ENCODE results near the gene TRIM71. TPM values are rescaled to one million over a fixed set of nuclear protein-coding genes. Genes with fewer than 3 reads are reported as not detected.
"Not testable (repeated sequence)": the region's sequence is repeated elsewhere in the genome, so short reads cannot be mapped to it uniquely, and the experiment has no call there.

The TRIM71 gene
- total and polyA plus RNA-seq, 2 experiments from 2014 or later, result 1.9 to 14.5 TPM

GRCh38 chr3:32922078-32922477, 104.3 kb downstream of the TRIM71 start:
- TF ChIP-seq EZH2 (IDR thresholded peaks at IDR 0.05; ENCODE audit: borderline replicate concordance), result no peak
- no peak for TF ChIP-seq CTCF (IDR thresholded peaks at IDR 0.05; ENCODE audit: poor library complexity)
- no peak for TF ChIP-seq EZH2phosphoT487 (IDR thresholded peaks at IDR 0.05; ENCODE audit: low read depth, severe bottlenecking, unreplicated experiment)
- Histone ChIP-seq H3K79me2 (no peaks in the 10 kb centered on the region), H3K4me1 (ENCODE audit: insufficient read depth) (no peaks in the 10 kb centered on the region)

DNA sequence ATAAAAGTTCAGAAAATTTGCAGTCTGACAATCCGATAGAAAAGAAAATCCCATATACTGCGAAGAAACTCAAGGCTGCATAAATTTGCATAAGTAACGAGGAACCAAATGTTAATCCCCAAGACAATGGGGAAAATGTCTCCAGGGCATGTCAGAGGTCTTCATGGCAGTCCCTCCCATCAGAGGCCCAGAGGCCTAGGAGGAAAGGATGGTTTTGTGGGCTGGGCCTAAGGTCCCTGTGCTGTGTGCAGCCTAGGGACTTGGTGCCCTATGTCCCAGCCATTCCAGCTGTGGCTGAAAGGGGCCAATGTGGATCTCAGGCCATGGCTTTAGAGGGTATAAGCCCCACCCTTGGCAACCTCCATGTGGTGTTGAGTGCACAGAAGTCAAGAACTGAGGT, 112.4 kb downstream of the TRIM71 start:
- DNase-seq (ENCODE audit: low spot score), result no peak
- H3K27me3 ChIP-seq, result no peaks in the 10 kb centered on the region
- no peaks in the 10 kb centered on the region for H3K36me3 ChIP-seq (replicated peaks; ENCODE audit: insufficient read depth, low read depth)
- no peak overlapping the region for H2AFZ ChIP-seq
- 95% methylated on average over 3 of the region's 3 CpGs for WGBS (ENCODE audit: low lambda C conversion rate, missing lambda C conversion rate)
- no peak overlapping the region for H3K27ac ChIP-seq
- H3K9me2 ChIP-seq (replicated peaks; ENCODE audit: insufficient read depth), result no peaks in the 10 kb centered on the region
- H3K4me2 ChIP-seq, result no peak overlapping the region
- no peak overlapping the region for H3K4me3 ChIP-seq
- H3K79me2 ChIP-seq, result no peaks in the 10 kb centered on the region
- H3K4me1 ChIP-seq (ENCODE audit: insufficient read depth), result no peaks in the 10 kb centered on the region
- TF ChIP-seq CTCF (IDR thresholded peaks at IDR 0.05; ENCODE audit: poor library complexity), result no peak
- TF ChIP-seq EZH2phosphoT487 (IDR thresholded peaks at IDR 0.05; ENCODE audit: low read depth, severe bottlenecking, unreplicated experiment), result no peak
- TF ChIP-seq EZH2 (IDR thresholded peaks at IDR 0.05; ENCODE audit: borderline replicate concordance), result no peak
- no peaks in the 10 kb centered on the region for H4K20me1 ChIP-seq (ENCODE audit: insufficient read depth, poor library complexity, severe bottlenecking)
- no peaks in the 10 kb centered on the region for H3K9me3 ChIP-seq (ENCODE audit: low read depth)

More at GRCh38 chr3:32922078-32922477, 104.3 kb downstream of the TRIM71 start:
- Histone ChIP-seq H3K9me2 (replicated peaks; ENCODE audit: insufficient read depth) (no peaks in the 10 kb centered on the region), H2AFZ (no peak overlapping the region), H3K27me3 (no peaks in the 10 kb centered on the region), H3K27ac (no peak overlapping the region), H4K20me1 (ENCODE audit: insufficient read depth, poor library complexity, severe bottlenecking) (no peaks in the 10 kb centered on the region), H3K4me3 (no peak overlapping the region), H3K36me3 (replicated peaks; ENCODE audit: insufficient read depth, low read depth) (no peaks in the 10 kb centered on the region), H3K4me2 (no peak overlapping the region), H3K9me3 (ENCODE audit: low read depth) (no peaks in the 10 kb centered on the region)
- DNase-seq (ENCODE audit: low spot score), result no peak
- 90% methylated on average over 7 of the region's 7 CpGs for WGBS (ENCODE audit: low lambda C conversion rate, missing lambda C conversion rate)

DNA sequence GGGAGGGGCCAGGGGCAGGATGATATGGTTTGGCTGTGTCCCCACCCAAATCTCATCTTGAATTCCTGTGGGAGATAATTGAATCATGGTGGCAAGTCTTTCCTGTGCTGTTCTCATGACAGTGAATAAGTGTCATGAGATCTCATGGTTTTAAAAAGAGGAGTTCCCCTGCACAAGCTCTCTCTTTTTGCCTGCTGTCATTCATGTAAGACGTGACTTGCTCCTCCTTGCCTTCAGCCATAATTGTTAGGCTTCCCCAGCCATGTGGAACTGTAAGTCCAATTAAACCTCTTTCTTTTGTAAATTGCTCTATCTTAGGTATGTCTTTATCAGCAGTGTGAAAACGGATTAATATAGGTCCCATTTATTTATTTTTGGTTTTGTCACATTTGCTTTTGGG, 113.5 kb downstream of the TRIM71 start:
- not testable (repeated sequence) for H3K9me2 ChIP-seq (replicated peaks; ENCODE audit: insufficient read depth); H3K79me2 ChIP-seq; H3K4me1 ChIP-seq (ENCODE audit: insufficient read depth); H3K4me3 ChIP-seq; H3K9me3 ChIP-seq (ENCODE audit: low read depth); H3K27me3 ChIP-seq; DNase-seq (ENCODE audit: low spot score); H2AFZ ChIP-seq; H4K20me1 ChIP-seq (ENCODE audit: insufficient read depth, poor library complexity, severe bottlenecking); H3K4me2 ChIP-seq; H3K36me3 ChIP-seq (replicated peaks; ENCODE audit: insufficient read depth, low read depth); H3K27ac ChIP-seq
- 84% methylated on average over 2 of the region's 2 CpGs for WGBS (ENCODE audit: low lambda C conversion rate, missing lambda C conversion rate)

DNA sequence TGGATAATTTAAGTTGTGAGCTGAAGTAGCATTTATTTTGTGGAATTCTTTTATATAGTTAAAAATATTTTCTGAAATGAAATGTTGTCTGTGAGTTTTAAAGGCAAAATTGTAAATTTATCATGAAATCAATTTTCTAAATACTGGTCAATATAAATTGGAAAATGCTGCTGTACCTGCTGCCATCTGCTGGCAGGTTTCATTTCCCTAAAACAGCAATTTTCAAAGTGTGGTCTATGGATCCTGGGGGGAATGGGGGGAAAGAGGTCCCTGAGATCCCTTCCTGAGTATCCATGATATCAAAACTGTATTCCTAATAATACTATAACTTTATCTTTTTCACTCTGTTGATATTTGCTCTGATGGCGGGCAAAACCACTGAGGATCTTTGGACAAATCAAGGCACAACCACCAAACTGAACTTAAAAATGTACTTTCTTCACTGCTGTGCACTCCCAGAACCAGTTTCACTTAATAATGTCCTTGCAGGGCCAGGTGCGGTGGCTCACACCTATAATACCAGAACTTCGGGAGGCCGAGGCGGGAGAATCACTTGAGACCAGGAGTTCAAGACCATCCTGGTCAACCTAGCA, 116.4 kb downstream of the TRIM71 start:
- Histone ChIP-seq H3K4me1 (ENCODE audit: insufficient read depth) (no peaks in the 10 kb centered on the region), H3K36me3 (replicated peaks; ENCODE audit: insufficient read depth, low read depth) (no peaks in the 10 kb centered on the region), H3K27ac (no peak overlapping the region), H3K9me2 (replicated peaks; ENCODE audit: insufficient read depth) (no peaks in the 10 kb centered on the region), H4K20me1 (ENCODE audit: insufficient read depth, poor library complexity, severe bottlenecking) (no peaks in the 10 kb centered on the region), H3K9me3 (ENCODE audit: low read depth) (no peaks in the 10 kb centered on the region), H3K4me2 (no peak overlapping the region), H2AFZ (no peak overlapping the region), H3K27me3 (no peaks in the 10 kb centered on the region), H3K79me2 (no peaks in the 10 kb centered on the region), H3K4me3 (no peak overlapping the region)
- peak; percentile 28 for DNase-seq (ENCODE audit: low spot score)
- 81% methylated on average over 5 of the region's 5 CpGs for WGBS (ENCODE audit: low lambda C conversion rate, missing lambda C conversion rate)
- no peak for TF ChIP-seq EZH2 (IDR thresholded peaks at IDR 0.05; ENCODE audit: borderline replicate concordance)
- TF ChIP-seq EZH2phosphoT487 (IDR thresholded peaks at IDR 0.05; ENCODE audit: low read depth, severe bottlenecking, unreplicated experiment), result no peak
- peak; percentile 80 for TF ChIP-seq CTCF (IDR thresholded peaks at IDR 0.05; ENCODE audit: poor library complexity)
